GM18873 (cell line): ENCODE results near the gene ZNF549.

Source experiments
- ATAC-seq: cut with Tn5 transposase; IDR thresholded peaks from one replicate; pipeline ENCODE4 v1.9.1; 2021; ENCODE audit warnings: mild to moderate bottlenecking, moderate library complexity, moderate number of reproducible peaks; ENCODE audit not compliant: unreplicated experiment, low FRiP score

The ZNF549 gene

DNA sequence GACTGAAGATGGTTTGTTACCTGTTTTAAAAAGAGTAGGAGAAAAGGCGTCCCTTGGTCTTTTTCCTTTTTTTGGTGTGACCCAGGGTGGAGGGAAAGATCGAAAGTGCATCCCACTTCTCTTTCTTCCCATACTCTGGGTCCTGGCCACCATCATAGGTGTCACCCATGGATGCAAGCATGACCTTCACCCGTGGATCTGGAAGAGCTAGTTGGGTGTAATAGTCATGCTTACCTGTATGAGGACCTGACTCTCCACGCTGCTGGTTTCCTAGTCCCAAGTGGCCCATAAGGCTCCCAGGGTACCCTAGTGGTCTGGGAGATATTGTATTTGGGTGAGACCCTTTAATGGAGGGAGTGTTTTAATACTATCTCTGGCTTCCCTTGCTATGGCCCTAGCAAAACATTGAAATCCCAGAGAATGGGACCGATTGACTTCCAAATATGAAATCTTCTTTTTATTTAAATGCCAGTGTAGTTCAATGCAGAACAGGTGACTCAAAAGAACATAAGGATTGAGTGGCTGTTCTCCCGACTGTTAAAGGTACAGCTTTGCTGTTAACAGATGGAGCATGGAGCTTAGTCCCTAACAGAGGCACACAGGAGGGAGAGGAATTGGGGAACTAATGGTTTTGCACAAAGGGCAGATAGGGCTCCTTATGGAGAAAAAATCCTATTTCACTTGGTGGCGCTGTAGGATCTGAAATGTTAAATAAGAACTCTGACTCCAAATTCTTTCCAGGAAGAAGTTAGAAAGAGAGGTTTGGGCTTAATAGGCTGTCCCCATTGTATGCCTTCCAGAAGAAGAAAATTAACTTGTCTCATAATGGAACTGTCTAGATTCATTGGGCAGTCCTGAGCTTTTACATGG lies 39.5 kb downstream of the ZNF549 start:
- ATAC-seq = no peak

DNA sequence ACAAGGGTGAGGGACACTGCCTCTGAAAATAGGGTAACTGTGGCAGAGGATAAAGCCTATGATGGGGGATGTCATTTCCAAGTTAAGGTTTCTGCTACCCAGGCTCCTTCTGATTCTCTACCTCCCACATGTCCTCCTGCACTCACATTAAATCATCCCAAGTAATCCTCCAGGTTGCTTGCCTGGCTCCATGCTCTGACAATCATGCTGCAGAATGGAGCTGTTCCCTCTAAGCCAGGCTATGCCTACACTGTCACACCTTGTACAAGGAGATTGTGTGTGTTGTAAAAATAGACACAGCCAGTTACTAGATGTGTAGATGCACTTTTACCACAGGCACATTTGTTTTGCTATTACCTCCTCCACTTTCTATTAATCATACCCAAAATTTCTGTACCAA lies 43.6 kb downstream of the ZNF549 start:
- no peak for ATAC-seq

- ATAC-seq = no peak
These were observed 45.3 kb downstream of the ZNF549 start for GRCh38 chr19:57572415-57572947.

DNA sequence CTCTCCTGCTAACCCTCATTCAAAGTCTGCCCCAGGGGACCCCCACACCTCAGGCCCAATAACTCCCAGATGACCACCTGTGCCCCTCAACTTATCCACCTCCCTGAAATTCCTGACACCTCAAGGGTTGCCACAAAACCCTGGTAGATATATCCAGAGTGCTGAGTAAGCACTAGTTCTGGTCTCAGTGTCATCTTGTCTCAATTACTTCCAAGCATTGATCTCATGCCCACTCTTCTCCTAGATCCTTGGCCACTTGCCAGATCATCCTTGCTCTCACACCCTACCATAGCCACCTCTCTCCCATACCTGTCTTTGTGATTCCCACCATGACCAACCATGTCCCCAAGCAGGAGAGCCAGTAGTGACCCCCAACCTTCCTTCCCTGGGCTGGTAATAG lies 49.5 kb downstream of the ZNF549 start:
- no peak for ATAC-seq

DNA sequence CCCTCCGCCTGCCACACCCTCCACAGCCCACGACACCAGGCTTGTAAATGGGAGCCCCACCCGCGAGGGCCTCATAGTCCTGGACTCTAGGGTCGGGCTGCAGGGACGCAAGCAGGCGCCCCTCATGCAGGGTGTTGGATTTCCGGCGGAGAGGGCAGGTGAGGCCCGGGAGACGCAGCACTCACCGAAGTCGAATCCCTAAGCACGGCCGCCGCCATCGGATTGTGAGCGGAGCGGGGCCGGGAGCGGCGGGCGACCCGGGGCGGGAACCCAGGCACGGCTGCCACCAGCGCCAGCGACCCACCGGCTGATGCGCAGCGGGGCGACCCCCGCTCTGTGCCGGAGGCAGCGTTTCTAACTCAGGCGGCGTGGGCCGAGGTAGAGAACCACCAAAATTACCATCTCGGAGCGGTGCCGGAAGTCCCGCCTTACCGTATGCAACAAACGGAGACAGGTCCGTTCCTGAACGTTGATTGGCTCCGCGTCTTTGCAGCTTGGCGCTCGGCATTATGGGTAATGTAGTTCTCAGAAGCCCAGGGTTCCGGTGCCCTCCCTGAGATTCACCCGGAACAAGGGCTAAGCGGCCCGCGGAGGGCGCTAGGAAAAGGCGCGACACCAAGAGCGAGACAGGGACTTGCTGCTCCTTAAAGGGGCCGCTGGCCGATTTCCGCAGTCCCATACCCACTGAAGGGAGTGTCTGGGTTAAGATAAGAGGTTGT lies 51.5 kb downstream of the ZNF549 start, which contains the start of gene ZNF416:
ZNF416 (minus strand) TSS at position 425 of the 719 bp plus-strand sequence; CDS start at position 218, 207 bp downstream.
- ATAC-seq = peak; percentile 93

DNA sequence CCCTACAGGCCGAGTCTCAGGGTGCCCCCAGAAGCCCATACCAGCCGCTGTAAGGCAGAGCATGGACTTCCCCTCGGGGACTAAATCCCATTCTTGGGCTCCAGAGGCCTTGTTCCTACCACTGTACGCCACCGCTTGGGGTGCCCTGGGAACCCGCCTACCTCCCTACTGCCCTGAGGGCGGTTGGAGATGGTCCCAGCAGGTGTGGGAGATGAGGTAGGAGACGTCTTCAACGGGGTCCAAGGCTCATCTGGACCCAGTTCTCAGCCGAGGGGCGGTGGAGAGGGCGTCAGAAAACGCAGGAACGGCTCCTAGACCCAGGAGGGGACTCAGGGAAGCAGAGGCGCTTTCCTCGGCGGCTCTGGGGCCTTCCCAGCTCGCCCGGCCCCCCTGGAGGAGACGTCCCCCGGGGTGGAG lies 56.0 kb downstream of the ZNF549 start:
- no peak for ATAC-seq

DNA sequence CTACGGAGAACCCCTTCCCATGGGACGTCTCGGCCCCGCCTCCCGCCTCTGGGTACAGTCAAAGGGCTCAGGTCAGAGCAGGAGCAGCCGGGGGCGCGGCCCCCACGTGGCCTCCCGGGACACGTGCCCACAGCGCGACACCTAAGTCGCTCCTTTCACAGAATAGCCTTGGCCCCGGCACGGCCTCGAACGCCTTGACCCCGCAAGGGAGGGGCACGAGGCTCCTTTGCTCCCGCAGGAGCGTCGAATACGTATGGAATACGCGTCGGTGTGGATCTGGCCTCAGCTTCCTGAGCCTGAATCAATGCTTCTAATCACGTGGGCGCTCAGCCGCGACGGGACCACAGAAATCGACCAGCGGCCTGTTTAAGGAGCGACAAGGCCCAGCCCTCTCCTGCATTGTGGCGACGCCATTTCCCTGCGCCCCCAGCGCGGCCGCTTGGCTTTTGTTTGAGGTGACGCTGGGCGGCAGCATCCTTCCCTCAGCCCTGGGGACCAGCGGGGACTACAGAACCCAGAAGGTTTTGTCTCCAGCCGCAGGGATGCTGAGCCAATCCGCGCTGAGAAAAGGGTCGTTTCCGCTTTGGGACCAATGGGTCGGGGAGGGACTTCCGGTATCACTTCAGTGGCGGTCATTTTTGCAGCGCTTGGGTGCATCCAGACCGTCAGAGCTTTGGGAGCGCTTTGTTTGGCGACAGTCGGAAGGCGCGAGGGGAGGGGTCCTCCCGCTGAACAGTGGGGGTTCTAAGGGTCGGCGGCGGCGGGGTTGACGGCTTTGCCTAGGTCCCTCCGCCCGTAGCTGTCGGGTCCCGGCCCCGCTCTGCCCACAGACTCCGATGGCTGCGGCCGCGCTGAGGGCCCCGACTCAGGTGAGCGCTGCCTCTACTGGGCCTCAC lies 56.6 kb downstream of the ZNF549 start, which contains the start of gene ZIK1:
ZIK1 (plus strand) TSS at position 625 of the 896 bp plus-strand sequence; CDS start at position 837, 212 bp downstream.
- peak; percentile 51 for ATAC-seq

GRCh38 chr19:57587529-57587928 lies 60.4 kb downstream of the ZNF549 start:
- ATAC-seq = no peak

DNA sequence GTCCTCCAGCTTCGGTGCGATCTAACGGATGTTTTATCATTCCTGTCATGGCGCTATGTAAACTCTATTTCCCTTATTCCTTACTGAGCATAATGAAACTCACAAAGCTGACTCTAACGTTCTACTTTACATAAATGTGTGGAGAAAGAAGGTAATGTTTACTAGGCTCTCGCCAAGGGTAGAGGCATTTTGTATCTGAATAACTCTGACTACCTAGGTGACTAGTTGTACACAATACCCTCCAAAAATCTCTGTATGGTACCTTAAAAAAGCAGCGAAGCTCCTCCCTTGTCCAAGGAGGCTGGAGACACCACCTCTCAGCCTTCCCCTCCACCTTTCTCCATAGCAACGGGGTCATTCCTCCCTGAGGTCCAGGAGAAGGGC lies 72.2 kb downstream of the ZNF549 start:
- ATAC-seq = no peak

- peak; percentile 73 for ATAC-seq
These were observed 72.7 kb downstream of the ZNF549 start, which contains the start of gene ZNF530 for GRCh38 chr19:57599761-57600383. Gene ZNF530, plus strand, starts transcription at chr19:57599885. Its CDS starts 4,461 bp downstream, at chr19:57604346.

- ATAC-seq = no peak
These were observed 79.8 kb downstream of the ZNF549 start for GRCh38 chr19:57606931-57607330.
